ENCODE data around the gene SMDT1. TPM values are rescaled to one million over a fixed set of nuclear protein-coding genes. Genes with fewer than 3 reads are reported as not detected.
A peak's percentile ranks its signal among the peaks of the same experiment; 100 is the strongest.

Gene SMDT1
- total and polyA plus RNA-seq, 10 of the 15 experiments (the other 5 are each of a cell fraction or from before 2014, with no cell fraction given) = 19.7 to 176 (median 66.3) TPM

- TF ChIP-seq NR2F1 (conservative IDR thresholded peaks at IDR 0.05) (peak; percentile 86), PAX5 (IDR thresholded peaks at IDR 0.05; ENCODE audit: borderline replicate concordance, low read depth, low read length) (no peak), ATF7 (IDR thresholded peaks at IDR 0.05; ENCODE audit: low read depth) (no peak), TCF3 (IDR thresholded peaks at IDR 0.05; ENCODE audit: borderline replicate concordance, insufficient read depth, low read depth, low read length) (no peak), EGR1 (IDR thresholded peaks at IDR 0.05; ENCODE audit: borderline replicate concordance in 1 of 2, low read depth in 2 of 2, low read length in 2 of 2) (no peak), HDAC2 (IDR thresholded peaks at IDR 0.05) (no peak), TCF12 (IDR thresholded peaks at IDR 0.05; ENCODE audit: low read depth, low read length) (0 out of 2 replicates have a peak, but pooled peaks have one; percentile 4), YY1 (IDR thresholded peaks at IDR 0.05; ENCODE audit: low read depth, low read length) (peak; percentile 38; the same call in 1 of the 2 replicates)
Observed at GRCh38 chr22:42074132-42074811, 5.2 kb upstream of the SMDT1 start, which contains the start of gene PHETA2 (continued).

- ATAC-seq = no peak
- no TSS peak for BruUV-seq (replicated peaks)
- peak overlapping the region; percentile 84 for H2AFZ ChIP-seq (ENCODE audit: control insufficient read depth, low read depth, low read length)
- in situ Hi-C loops (cut with MboI) = no loop called here
- no peaks in the 10 kb centered on the region for H3K36me3 ChIP-seq (ENCODE audit: control insufficient read depth in 2 of 2, insufficient read depth in 2 of 2, low read length in 1 of 2)
- H3K9ac ChIP-seq (ENCODE audit: control insufficient read depth, insufficient read depth, low read length) = peak overlapping the region; percentile 62; the same call in 1 of the 2 replicates
- no peaks in the 10 kb centered on the region for H3K27me3 ChIP-seq (replicated peaks in 1 of 2; ENCODE audit: control insufficient read depth in 2 of 2, insufficient read depth in 2 of 2, low read length in 1 of 2)
- RAD21 ChIA-PET (ENCODE audit: unreplicated experiment) = no interaction called here
- 75% methylated on average over 9 of the region's 9 CpGs for WGBS (ENCODE audit: insufficient coverage, insufficient replicate concordance, low lambda C conversion rate, missing lambda C conversion rate)
- H3K27ac ChIP-seq (ENCODE audit: control insufficient read depth, insufficient read depth) = no peak overlapping the region; the same call in 1 of the 2 replicates
- DNase-seq (ENCODE audit: low read depth, low spot score) = no peak
- peaks cover 7% of the 10 kb centered on the region for H3K79me2 ChIP-seq (ENCODE audit: control insufficient read depth, insufficient read depth, low read length)
- CTCF ChIA-PET = interaction anchor here (0.6 to 1.2 kb wide), 2 partner anchors 100 to 107 kb away, joined by 3 to 5 read pairs; no protein-coding TSS in a partner anchor
- 0 out of 2 replicates have a peak overlapping the region, but pooled peaks have one; percentile 59 for H3K4me3 ChIP-seq
- SMC1A ChIA-PET (ENCODE audit: uncharacterized antibody, unreplicated experiment) = interaction anchor here (1.3 kb wide), 1 partner anchor 15 kb away, joined by 5 read pairs; the partner anchor contains the start of gene NDUFA6
- no peaks in the 10 kb centered on the region for H3K9me3 ChIP-seq (replicated peaks; ENCODE audit: control insufficient read depth, insufficient read depth, low read length)
- intact Hi-C loops (cut with micrococcal nuclease; ENCODE audit: unreplicated experiment) = loop anchor here (5.0 kb wide), 1 partner anchor 108 kb away; the partner anchor contains the start of gene SEPTIN3
- no peak for FAIRE-seq
- peak overlapping the region; percentile 92 for H3K4me2 ChIP-seq (ENCODE audit: control insufficient read depth, insufficient read depth)
- no peaks in the 10 kb centered on the region for H4K20me1 ChIP-seq (ENCODE audit: control insufficient read depth, insufficient read depth)
- TF ChIP-seq HDAC6 (IDR thresholded peaks at IDR 0.05; ENCODE audit: unreplicated experiment) = no peak
- TF ChIP-seq HDAC2 (IDR thresholded peaks at IDR 0.05) = no peak
- TF ChIP-seq ZNF687 (IDR thresholded peaks at IDR 0.05) = no peak
- 0 out of 2 replicates have a peak, but pooled peaks have one; percentile 2 for TF ChIP-seq NR2F1 (conservative IDR thresholded peaks at IDR 0.05)
- POLR2A ChIA-PET = interaction anchor here (0.9 kb wide), 1 partner anchor 131 kb away, joined by 5 read pairs; no protein-coding TSS in a partner anchor
- peaks cover 22% of the 10 kb centered on the region for H3K4me1 ChIP-seq (ENCODE audit: control insufficient read depth, insufficient read depth, low read length)
Observed at GRCh38 chr22:42074846-42075676, 4.4 kb upstream of the SMDT1 start.
